Esophagus muscularis mucosa (tissue), 4 donors: ENCODE measurements around the gene PLEKHF1.

Experiments used
- EP300 ChIP-seq: sonication (generic); formaldehyde crosslinking; IDR thresholded peaks from one replicate; pipeline ENCODE4 v1.6.1; 2017; ENCODE audit warnings: antibody characterized with exemption
- POLR2A ChIP-seq: fragments of 450-650 bp; IDR thresholded peaks from one replicate; pipeline ENCODE4 v1.6.1; 2017; ENCODE audit warnings: antibody characterized with exemption, moderate library complexity, mild to moderate bottlenecking, low read depth
- POLR2AphosphoS5 ChIP-seq, 2 donors: sonication (generic); formaldehyde crosslinking; IDR thresholded peaks; one replicate each; pipeline ENCODE4 v1.6.1; 2017; ENCODE audit warnings: antibody characterized with exemption in 2 of 2
- TF ChIP-seq, protein P1 (sequence below), 3 experiments: fragments of 200-600 bp in 2 of 3; fragments of 450-650 bp in 1 of 3; sonication (generic) in 2 of 3; IDR thresholded peaks; one replicate each; pipeline ENCODE4 v1.5.1; 2017 to 2019; ENCODE audit warnings: antibody characterized with exemption in 3 of 3, mild to moderate bottlenecking in 2 of 3, moderate library complexity in 1 of 3

DNA sequence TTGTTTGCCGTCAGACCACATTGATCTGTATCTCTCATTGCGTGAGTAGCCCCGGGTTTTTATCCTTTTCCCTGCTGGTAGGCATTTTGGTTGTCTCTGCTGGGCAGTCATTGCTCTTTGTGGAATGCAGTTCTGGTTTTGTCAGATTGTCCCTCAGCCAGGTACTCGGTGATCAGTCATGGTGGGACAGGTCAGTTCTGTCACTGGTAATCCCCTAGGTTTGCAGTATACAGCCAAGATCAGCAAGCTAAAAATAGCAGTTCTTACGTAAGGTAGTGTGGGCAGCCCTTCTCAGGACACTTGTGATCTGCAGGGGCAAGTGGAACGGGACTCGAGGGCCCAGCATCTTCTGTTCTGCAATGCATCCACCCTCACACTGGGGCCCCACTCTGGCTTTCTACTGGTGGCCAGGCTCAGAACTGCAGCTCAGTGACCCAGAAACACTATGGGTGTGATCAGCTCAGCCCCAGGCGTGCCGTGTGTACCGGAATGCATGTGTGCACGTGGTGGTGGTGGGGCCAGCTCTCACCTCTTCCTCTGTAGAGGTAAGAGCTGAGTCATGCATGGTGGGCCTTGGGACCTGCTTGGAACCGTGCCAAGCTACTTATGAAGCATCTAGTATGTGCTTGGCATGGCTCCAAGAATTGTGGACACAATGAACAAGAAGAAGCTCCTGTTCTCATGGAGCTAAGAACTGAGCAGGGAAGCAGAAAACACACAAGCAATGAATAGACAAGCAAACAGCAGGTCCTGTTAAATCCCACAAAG, 6.3 kb downstream of the PLEKHF1 start:
- peak; percentile 51 to 66 for TF ChIP-seq POLR2AphosphoS5 (IDR thresholded peaks at IDR 0.05)
- TF ChIP-seq, protein P1, sequence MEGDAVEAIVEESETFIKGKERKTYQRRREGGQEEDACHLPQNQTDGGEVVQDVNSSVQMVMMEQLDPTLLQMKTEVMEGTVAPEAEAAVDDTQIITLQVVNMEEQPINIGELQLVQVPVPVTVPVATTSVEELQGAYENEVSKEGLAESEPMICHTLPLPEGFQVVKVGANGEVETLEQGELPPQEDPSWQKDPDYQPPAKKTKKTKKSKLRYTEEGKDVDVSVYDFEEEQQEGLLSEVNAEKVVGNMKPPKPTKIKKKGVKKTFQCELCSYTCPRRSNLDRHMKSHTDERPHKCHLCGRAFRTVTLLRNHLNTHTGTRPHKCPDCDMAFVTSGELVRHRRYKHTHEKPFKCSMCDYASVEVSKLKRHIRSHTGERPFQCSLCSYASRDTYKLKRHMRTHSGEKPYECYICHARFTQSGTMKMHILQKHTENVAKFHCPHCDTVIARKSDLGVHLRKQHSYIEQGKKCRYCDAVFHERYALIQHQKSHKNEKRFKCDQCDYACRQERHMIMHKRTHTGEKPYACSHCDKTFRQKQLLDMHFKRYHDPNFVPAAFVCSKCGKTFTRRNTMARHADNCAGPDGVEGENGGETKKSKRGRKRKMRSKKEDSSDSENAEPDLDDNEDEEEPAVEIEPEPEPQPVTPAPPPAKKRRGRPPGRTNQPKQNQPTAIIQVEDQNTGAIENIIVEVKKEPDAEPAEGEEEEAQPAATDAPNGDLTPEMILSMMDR (IDR thresholded peaks at IDR 0.05), result peak in 2 of 3 experiments; percentile 21 to 34
- no peak for TF ChIP-seq EP300
- no peak for TF ChIP-seq POLR2A
